ENCODE results near the gene PARD6G. TPM values are rescaled to one million over a fixed set of nuclear protein-coding genes. Genes with fewer than 3 reads are reported as not detected.

Gene PARD6G
- total and polyA plus RNA-seq, 2 of the 8 experiments (the other 6 are each of a cell fraction or from before 2014, with no cell fraction given) = 11.3 to 17.9 TPM

GRCh38 chr18:80171054-80171872, 76.1 kb downstream of the PARD6G start:
- no peak overlapping the region for H3K23ac ChIP-seq (ENCODE audit: insufficient read length)
- no peaks in the 10 kb centered on the region for H3K27me3 ChIP-seq (replicated peaks in 1 of 4; ENCODE audit: control insufficient read depth in 3 of 4, extremely low read depth in 1 of 4, insufficient read depth in 3 of 4, low read length in 3 of 4)
- WGBS, 2 experiments (ENCODE audit: extremely low coverage in 1 of 2, insufficient coverage in 1 of 2, insufficient read length in 1 of 2, insufficient replicate concordance in 2 of 2, low coverage in 1 of 2, low lambda C conversion rate in 2 of 2, missing lambda C conversion rate in 1 of 2) = 31% methylated on average over 22 of the region's 23 CpGs; no CpG with 5 or more reads in 1 of the 2 experiments
- no peaks in the 10 kb centered on the region; the same call in 1 of the 2 replicates for H3K79me1 ChIP-seq (ENCODE audit: low read depth, low read length)
- no peak overlapping the region for H2BK120ac ChIP-seq (replicated peaks; ENCODE audit: low read depth, low read length)
- no peak overlapping the region for H3K18ac ChIP-seq (ENCODE audit: extremely low read depth, low read length)
- no peak overlapping the region for H3K4ac ChIP-seq (replicated peaks; ENCODE audit: insufficient read length, low read depth, low read length)
- H2AFZ ChIP-seq (ENCODE audit: low read length) = no peak overlapping the region
- H3K79me2 ChIP-seq (ENCODE audit: control insufficient read depth in 1 of 2, insufficient read depth in 2 of 2, low read length in 2 of 2) = no peaks in the 10 kb centered on the region
- H4K91ac ChIP-seq (replicated peaks; ENCODE audit: insufficient read length, low read length) = no peak overlapping the region
- H2BK15ac ChIP-seq (ENCODE audit: low read length) = no peak overlapping the region
- H4K8ac ChIP-seq (ENCODE audit: extremely low read depth, insufficient read depth, low read length) = no peak overlapping the region
- no peak overlapping the region for H3K4me2 ChIP-seq (ENCODE audit: insufficient read depth in 1 of 2, low read depth in 2 of 2, low read length in 2 of 2)
- H2AK5ac ChIP-seq (ENCODE audit: low read depth, low read length) = no peak overlapping the region
- H3K36me3 ChIP-seq (ENCODE audit: control insufficient read depth in 2 of 4, insufficient read depth in 4 of 4, low read length in 3 of 4) = no peaks in the 10 kb centered on the region
- CTCF ChIA-PET (ENCODE audit: partially characterized antibody) = interaction anchor here (0.7 to 10.1 kb wide), 22 partner anchors 9 to 164 kb away, joined by 3 to 124 read pairs (median 6); partner anchors contain the start of gene PARD6G
- no peaks in the 10 kb centered on the region for H3K23me2 ChIP-seq (ENCODE audit: low read depth, low read length)
- POLR2A ChIA-PET (ENCODE audit: partially characterized antibody) = interaction anchor here (0.5 kb wide), 1 partner anchor 186 kb away, joined by 3 read pairs; no protein-coding TSS in a partner anchor
- no peak overlapping the region for H3K9ac ChIP-seq (replicated peaks in 1 of 4; ENCODE audit: extremely low read depth in 1 of 4, low read depth in 3 of 4, low read length in 3 of 4)
- H3K4me1 ChIP-seq (replicated peaks in 1 of 4; ENCODE audit: control insufficient read depth in 3 of 4, insufficient read depth in 4 of 4, low read length in 3 of 4) = no peaks in the 10 kb centered on the region
- H3K9me3 ChIP-seq (ENCODE audit: insufficient read depth in 2 of 2, low read depth in 1 of 2, low read length in 1 of 2) = no peaks in the 10 kb centered on the region
- no peak overlapping the region for H2BK20ac ChIP-seq (ENCODE audit: low read length)
- H3K27ac ChIP-seq (ENCODE audit: low read depth, low read length) = no peak overlapping the region
- no peak for FAIRE-seq
- H2BK12ac ChIP-seq (ENCODE audit: low read depth, low read length) = no peak overlapping the region
- no peak overlapping the region for H3K4me3 ChIP-seq (ENCODE audit: extremely low read depth in 1 of 4, insufficient read depth in 2 of 4, low read depth in 3 of 4, low read length in 4 of 4)
- no peak overlapping the region for H4K5ac ChIP-seq (ENCODE audit: insufficient read length, low read depth, low read length)
- no peak overlapping the region for H2BK5ac ChIP-seq (ENCODE audit: low read depth, low read length)
- peak in 1 of 2 experiments; percentile 96 for DNase-seq (ENCODE audit: low read depth in 1 of 2, low spot score in 2 of 2)
- H4K20me1 ChIP-seq (replicated peaks in 1 of 2; ENCODE audit: control insufficient read depth in 1 of 2, insufficient read depth in 2 of 2, low read length in 2 of 2) = peaks cover 0 to 10% of the 10 kb centered on the region in 2 experiments
- no peak overlapping the region for H3K56ac ChIP-seq (replicated peaks; ENCODE audit: insufficient read length, low read depth, low read length)
- H3K14ac ChIP-seq (ENCODE audit: insufficient read length) = no peak overlapping the region
- TF ChIP-seq CBX5 (IDR thresholded peaks at IDR 0.05; ENCODE audit: low read depth, low read length) = no peak
- TF ChIP-seq BRCA1 (IDR thresholded peaks at IDR 0.05; ENCODE audit: low read depth, low read length) = no peak
- TF ChIP-seq USF2 (IDR thresholded peaks at IDR 0.05; ENCODE audit: low read length) = no peak
- no peak for TF ChIP-seq SP4 (IDR thresholded peaks at IDR 0.05; ENCODE audit: low read length)
- no peak for TF ChIP-seq SIN3A (conservative IDR thresholded peaks at IDR 0.05 in 1 of 2, IDR thresholded peaks at IDR 0.05 in 1 of 2; ENCODE audit: low read depth in 1 of 2, low read length in 2 of 2)
- no peak for TF ChIP-seq SP2 (IDR thresholded peaks at IDR 0.05; ENCODE audit: low read length)
- no peak for TF ChIP-seq EZH2 (IDR thresholded peaks at IDR 0.05; ENCODE audit: low read depth, low read length, severe bottlenecking)
- no peak for TF ChIP-seq ATF2 (IDR thresholded peaks at IDR 0.05; ENCODE audit: low read length)
- no peak for TF ChIP-seq CBX8 (IDR thresholded peaks at IDR 0.05; ENCODE audit: borderline replicate concordance, low read depth, low read length)

Data from H1 (cell line).